Occipital lobe (tissue), 2 donors: ENCODE results near the gene ROPN1L. TPM values are rescaled to one million over a fixed set of nuclear protein-coding genes. Genes with fewer than 3 reads are reported as not detected.
A peak's percentile ranks its signal among the peaks of the same experiment; 100 is the strongest.
"Not testable (repeated sequence)": the region's sequence is repeated elsewhere in the genome, so short reads cannot be mapped to it uniquely, and the experiment has no call there.

Experiments
- DNase-seq: peaks from one replicate; lab custom pipeline; 2025; lab: John Stamatoyannopoulos, UW
- total RNA-seq: library from RNA; depleted of rRNA; stranded (reverse); fragments of >200 nt; gene quantifications from one replicate; pipeline ENCODE4 v1.2.3, GENCODE V29; 2014

Gene ROPN1L
- 1.9 TPM for total RNA-seq

GRCh38 chr5:10441083-10441991 lies at the start of gene ROPN1L:
ROPN1L (plus strand) TSS chr5:10441879; CDS start chr5:10442168, 289 bp downstream.
- DNase-seq: peak; percentile 90

GRCh38 chr5:10392567-10393328 lies 48.9 kb upstream of the ROPN1L start:
- DNase-seq: not testable (repeated sequence)

- DNase-seq: no peak
Measured at GRCh38 chr5:10393491-10393890, 48.2 kb upstream of the ROPN1L start.

- no peak for DNase-seq
Measured at GRCh38 chr5:10396552-10396951, 45.1 kb upstream of the ROPN1L start.

- no peak for DNase-seq
Measured at GRCh38 chr5:10399839-10400238, 41.8 kb upstream of the ROPN1L start.

DNA sequence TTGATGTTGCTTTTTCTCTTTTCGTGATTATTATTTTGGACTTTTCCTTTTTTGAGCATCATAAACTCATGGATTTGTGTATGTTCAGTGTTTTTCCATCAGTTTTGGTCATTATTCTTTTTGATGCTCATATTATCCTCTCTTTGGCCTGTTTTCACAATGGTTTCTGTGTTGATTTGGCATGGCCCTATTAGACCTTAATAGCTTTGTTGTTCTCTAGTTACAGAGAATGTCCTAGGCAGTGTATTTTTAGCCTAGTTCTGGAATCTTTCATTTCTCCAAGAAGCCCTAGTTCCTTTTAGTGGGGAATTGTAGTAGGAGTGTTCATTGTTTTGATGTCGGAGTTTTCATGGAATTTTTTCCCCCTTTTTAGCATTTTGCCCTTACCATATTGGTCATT lies 41.3 kb upstream of the ROPN1L start:
- DNase-seq: no peak

DNA sequence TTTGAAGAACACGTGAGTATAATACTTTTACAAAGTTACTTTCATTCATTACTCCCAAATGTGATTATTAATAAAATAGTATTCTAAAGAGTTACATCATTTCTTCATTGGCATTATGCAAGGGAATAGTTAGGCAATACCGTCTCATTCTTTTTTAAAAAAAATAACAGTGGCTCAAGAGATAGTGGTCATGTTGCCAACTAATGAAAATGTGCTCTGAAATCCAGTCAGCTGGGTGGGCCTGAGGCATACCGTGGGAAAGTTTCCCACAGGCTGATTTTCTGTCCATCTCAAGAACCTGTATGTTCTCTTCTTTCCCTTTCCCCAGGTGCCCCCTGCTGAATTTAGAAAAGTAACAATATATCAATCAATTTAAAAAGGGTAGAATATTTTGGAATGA lies 40.8 kb upstream of the ROPN1L start:
- DNase-seq: no peak

DNA sequence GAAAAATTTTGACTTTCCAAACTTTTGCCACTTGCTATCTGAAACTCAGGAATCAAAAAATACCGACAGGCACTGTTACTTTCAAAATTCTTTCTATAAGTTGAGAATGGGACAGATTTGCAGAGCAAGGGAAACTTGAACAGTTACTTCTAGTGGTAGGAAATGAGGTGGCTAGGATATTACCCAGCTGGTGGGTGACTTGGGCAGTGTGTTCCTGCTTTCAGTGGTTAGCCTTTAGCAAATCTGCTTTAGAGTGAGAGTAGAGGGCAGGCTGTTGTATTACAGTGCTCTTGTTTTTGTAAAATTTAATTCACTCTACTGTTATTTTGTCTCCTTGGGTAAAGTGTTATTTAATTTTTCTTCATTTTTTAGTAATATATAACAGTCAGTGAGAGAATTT lies 40.2 kb upstream of the ROPN1L start:
- DNase-seq: no peak

GRCh38 chr5:10403829-10404228 lies 37.9 kb upstream of the ROPN1L start:
- DNase-seq: no peak

- no peak for DNase-seq
Measured at GRCh38 chr5:10406651-10407050, 35.0 kb upstream of the ROPN1L start.

DNA sequence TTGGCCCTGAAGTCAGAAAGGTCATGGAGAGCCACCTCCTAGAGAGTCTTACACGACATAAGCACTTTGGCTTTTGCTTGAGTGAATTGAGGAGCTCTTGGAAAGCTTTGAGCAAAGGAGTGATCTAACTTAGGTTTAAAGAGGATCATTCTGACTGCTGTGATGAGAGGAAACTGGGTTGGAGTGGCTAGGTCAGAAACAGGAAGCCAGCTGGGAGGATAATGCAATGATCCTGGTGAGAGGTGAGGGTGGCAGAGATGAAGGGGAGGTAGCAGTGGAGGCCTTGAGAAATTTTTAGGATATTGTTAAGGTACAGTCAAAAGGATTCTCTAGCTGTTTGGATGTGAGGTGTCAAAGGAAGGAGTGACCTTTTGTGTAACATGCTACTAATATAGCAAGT lies 32.2 kb upstream of the ROPN1L start:
- no peak for DNase-seq

- no peak for DNase-seq
Measured at GRCh38 chr5:10410662-10411061, 31.0 kb upstream of the ROPN1L start.

DNA sequence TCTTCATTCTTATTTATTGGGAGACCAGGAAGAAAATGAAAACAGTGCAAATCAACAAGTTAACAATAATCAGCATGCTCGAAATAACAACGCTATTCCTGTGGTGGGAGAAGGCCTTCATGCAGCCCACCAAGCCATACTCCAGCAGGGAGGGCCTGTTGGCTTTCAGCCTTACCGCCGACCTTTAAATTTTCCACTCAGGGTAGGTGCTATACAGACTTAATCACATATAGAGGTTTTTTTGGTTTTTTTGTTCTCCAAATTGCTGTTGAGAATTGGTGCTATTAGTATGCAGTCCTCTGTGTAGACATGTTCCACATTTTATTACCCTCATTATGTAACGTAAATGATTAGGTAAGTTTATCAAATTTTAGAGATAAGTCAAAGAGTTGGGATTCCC lies 30.3 kb upstream of the ROPN1L start:
- DNase-seq: no peak

- DNase-seq: no peak
Measured at GRCh38 chr5:10416868-10417267, 24.8 kb upstream of the ROPN1L start.

DNA sequence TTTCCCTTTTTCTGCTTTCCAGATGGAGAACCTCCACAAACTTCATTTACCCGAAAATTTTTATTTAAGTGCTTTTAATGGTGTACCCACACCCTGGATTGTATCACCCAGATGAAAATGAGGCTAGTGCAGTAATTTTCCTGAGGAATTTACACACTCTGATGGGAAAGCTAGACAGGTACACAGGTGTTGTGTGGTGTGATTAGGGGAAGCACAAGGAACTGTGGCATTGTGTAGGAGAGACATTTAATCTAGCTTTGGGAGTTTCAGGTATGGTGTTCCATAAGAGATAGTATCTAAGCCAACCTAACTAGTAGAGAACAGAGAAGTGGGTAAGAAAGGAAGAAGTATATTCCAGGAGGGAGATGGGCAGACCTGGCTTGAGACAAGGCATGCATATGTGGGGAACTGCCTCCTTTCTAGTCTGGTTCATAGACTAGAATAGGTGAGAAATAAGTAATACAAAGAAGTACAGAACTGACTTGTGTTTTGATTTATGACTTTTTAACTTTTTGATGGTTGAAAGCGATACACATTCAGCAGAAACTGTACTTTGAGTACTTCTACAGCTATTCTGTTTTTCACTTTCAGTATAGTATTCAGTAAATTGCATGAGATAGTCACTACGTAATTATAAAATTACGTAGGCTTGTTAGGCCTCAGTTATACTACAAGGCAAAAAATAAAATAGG lies 22.9 kb upstream of the ROPN1L start:
- DNase-seq: no peak

DNA sequence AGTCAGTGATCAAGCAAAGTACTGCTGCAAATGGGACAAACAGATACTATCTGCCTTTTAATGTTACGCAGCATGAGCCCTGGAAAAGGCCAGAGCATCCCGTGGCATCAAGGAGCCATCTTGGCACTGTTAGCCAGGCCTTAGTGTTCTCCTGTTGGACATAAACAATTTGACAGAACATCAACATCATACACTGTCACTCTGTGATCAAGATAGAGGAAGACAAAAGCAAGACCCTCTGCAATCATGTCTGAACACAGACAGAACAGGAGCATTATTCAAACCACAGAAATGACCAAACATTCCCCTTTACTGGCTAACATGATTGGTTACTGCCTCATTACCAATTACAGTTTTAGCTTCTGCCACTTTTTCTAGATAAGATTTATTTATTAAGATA lies 21.2 kb upstream of the ROPN1L start:
- DNase-seq: no peak

DNA sequence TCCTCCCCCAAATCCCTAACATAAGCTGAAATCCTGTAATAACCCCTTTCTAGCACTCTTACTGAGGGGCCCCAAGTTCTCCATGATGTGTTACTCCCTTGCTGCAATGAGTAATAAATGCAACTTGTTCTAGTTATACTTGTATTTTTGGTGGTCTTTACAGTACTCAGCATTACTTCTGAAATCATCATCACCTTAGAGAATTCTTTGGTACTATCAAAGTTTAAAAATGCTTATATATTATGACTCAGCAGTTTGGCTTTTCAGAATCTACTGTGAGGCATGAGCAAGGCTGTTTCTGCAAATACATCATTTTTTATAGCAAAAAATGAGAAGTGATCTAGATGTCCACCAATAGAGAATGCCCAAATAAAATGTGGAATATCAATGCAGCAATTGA lies 20.7 kb upstream of the ROPN1L start:
- no peak for DNase-seq

DNA sequence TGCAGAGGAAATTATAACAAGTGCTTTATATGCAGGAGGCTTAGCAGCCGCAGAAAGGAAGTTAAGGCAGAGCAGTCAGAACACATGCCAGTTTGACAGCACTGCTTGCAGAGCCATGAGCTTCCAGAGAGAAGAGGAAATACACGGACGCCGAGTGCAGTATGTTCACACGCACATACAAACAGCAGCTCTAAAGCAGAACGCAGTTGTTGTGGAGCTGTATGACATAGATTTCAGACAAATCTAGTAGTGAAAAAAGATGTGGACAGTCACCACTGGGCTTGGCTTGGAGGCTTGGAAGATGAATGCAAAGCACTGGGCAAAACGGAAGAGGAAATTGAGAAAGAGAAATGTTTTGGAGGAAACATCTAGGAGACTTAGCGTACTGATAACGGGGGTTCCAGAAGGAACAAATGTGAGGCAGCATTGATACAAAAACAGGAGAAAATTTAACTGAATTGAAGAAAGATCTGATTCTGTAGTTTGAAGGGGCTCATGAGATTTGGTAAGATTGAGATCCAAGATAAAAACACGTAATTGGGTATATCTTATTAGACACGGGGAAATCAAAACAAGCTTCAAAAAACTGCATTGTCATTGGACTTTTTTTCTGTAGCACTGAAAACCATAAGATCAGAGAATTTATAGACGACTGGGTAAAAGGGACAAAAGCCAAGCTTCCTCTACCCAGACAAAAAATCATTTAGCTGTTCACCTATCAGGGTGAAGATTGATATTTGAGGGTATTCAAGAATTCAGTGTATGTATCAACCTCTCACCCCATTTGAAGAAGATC lies 19.6 kb upstream of the ROPN1L start:
- peak; percentile 7 for DNase-seq

DNA sequence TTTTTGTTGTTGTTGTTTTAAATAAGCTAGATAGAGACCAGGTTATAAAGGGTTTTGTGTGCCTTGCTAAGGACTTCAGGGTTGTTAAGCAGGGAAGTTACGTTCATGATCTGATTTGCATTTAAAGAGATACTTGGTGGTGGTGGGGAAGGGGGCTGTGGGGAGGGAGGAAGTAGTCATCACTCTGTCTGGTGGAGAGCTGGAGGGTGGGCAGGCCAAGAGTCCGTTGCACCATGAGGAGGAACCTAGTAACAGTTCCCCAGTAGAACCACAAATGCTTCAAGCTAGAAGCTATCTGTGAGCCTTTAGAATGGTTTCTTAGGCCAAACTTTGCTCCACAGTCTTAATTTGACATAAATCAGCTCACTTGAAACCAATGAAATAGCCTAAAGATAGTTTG lies 18.7 kb upstream of the ROPN1L start:
- DNase-seq: no peak

DNA sequence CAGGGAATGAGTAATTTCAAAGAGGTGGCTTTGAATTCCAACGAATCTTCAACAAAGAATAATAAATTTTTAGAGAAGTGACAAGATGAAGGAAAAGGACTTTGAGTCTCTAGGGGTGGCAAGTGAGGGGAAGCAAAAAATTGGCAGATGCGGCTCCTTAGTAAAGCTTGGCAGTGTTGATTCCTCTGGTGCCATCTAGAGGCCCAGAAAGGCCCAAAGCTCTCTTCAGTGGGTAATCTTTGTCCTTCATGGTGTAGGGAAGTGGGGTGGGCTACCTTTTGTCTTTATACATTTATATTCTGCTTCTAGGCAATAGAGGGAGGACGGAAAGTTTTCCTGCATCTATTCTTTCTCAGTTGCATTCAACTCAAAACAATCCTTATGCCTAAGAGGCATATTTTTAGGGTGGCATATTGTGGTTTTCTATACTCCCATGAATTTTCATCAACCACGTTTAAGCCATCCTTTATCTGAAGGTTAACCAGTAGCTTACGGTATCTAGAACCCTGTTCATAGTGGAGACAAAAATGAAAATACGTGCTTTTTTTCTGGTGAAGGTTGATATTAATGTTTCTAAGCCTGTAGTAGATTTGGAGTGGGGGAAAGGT lies 17.5 kb upstream of the ROPN1L start:
- DNase-seq: peak; percentile 19

- DNase-seq: no peak
Measured at GRCh38 chr5:10427201-10427600, 14.5 kb upstream of the ROPN1L start.
